OCI-LY7 (cell line): ENCODE measurements around the gene ATP5F1E.
A peak's percentile ranks its signal among the peaks of the same experiment; 100 is the strongest.

ENCODE experiments used
- CTCF ChIP-seq: fragments of 200-600 bp; sonication (generic); conservative IDR thresholded peaks from 2 replicates; pipeline ENCODE4 v1.5.1; 2014; ENCODE audit warnings: mild to moderate bottlenecking, antibody characterized with exemption, low read length, moderate library complexity, mixed read lengths
- EZH2phosphoT487 ChIP-seq: fragments of 200-600 bp; sonication (generic); IDR thresholded peaks from 2 replicates; pipeline ENCODE4 v1.6.1; 2018; ENCODE audit warnings: low read depth, borderline replicate concordance, mild to moderate bottlenecking, mixed run types, antibody characterized with exemption, low read length, moderate library complexity, mixed read lengths

GRCh38 chr20:59032713-59033059, 551 bp upstream of the ATP5F1E start:
- TF ChIP-seq CTCF (peak; percentile 56), EZH2phosphoT487 (no peak)
